Fibroblast of mammary gland (primary cell): ENCODE data around the gene MRC1.
A peak's percentile ranks its signal among the peaks of the same experiment; 100 is the strongest.

ENCODE experiments used
- DNase-seq: peaks from one replicate; pipeline ENCODE4 v3.0.0-alpha.2; 2010; ENCODE audit warnings: low read depth
- H3K4me3 ChIP-seq: 2 replicates; pipeline ENCODE4 v1.5.1; 2011; ENCODE audit warnings: low read depth, mild to moderate bottlenecking, low read length, moderate library complexity; ENCODE audit not compliant: control insufficient read depth
- TF ChIP-seq, protein P1 (sequence below): conservative IDR thresholded peaks from 2 replicates; pipeline ENCODE4 v1.5.1; 2011; ENCODE audit warnings: low read depth, low read length, inconsistent platforms; ENCODE audit not compliant: control insufficient read depth, insufficient read depth

MRC1 gene

DNA sequence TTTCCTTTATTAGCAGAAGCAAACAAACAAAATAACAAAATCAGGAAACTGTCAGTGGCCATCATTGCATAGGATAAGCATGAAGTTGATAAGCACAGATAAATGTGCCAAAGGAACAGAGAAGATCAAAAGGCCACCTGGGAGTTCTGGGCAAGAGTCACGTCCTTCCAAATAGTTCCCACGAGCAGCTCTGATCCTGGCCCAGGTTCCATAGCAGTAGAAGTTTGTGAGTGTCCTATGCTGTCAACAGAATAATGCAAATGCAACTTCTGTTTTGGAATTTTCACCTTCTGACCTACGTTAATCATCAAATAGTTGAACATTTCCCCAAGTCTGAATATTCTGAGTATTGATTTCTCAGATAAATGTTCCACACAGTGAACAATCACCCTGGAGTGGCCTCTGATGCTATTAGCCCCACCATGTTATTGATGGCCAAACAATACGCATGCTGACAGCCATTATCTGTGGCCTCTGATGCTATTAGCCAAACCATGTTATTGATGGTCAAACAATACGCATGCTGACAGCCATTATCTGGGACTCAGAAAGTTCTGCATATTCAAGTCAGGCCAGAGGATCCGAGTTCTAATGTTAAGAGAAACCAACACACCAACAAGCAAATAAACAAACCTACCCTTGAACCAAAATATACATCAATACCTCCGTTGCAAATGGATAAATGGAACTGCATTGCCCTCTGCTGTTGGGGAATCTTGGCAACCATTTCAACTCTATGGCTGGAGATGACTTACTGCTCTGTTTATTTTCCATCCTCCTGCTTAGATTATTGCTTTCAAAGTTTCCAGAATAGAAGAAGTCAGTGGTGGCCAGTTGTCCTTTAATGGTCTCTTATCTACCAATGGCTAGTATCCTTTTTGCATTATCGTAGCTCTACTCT is 63.3 kb downstream of the MRC1 start:
- no peak overlapping the region for H3K4me3 ChIP-seq
- TF ChIP-seq, protein P1, sequence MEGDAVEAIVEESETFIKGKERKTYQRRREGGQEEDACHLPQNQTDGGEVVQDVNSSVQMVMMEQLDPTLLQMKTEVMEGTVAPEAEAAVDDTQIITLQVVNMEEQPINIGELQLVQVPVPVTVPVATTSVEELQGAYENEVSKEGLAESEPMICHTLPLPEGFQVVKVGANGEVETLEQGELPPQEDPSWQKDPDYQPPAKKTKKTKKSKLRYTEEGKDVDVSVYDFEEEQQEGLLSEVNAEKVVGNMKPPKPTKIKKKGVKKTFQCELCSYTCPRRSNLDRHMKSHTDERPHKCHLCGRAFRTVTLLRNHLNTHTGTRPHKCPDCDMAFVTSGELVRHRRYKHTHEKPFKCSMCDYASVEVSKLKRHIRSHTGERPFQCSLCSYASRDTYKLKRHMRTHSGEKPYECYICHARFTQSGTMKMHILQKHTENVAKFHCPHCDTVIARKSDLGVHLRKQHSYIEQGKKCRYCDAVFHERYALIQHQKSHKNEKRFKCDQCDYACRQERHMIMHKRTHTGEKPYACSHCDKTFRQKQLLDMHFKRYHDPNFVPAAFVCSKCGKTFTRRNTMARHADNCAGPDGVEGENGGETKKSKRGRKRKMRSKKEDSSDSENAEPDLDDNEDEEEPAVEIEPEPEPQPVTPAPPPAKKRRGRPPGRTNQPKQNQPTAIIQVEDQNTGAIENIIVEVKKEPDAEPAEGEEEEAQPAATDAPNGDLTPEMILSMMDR: peak; percentile 50
- peak; percentile 52 for DNase-seq

DNA sequence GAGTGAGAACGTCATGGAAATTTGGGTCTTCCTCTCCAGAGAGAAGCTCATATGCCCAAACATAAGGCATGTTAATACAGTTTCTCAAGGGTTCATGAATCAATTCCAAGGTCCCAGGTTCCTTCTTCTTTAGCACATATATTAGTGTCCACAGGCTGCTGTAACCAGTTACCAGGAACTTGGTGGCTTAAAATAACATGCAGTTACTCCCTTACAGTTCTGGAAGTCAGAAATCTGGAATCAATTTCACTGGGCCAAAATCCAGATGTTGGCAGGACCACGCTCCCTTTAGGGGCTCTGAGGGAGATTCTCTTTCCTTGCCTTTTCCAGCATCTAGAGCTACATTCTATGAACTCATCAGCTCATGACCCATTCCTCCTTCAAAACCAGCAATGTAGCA is 64.8 kb downstream of the MRC1 start:
- TF ChIP-seq, protein P1: no peak
- peak; percentile 36 for DNase-seq
- no peak overlapping the region for H3K4me3 ChIP-seq

DNA sequence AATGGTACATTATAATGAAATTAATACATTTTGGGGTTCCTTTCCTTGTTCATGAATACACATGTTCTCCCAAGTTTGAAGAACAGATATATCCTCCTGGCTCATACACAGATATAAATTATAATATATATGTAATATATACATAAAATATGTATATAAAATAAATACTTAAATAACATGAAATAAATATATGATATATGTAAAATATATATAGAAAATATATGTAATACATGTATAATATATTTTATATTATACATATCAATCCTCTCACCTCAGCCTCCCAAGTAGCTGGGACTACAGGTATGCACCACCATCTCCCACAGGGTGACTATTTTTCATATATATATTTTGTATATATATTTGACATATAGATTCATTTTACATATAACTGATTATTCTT is 68.0 kb downstream of the MRC1 start:
- no peak for DNase-seq
- TF ChIP-seq, protein P1: no peak
- no peak overlapping the region for H3K4me3 ChIP-seq

DNA sequence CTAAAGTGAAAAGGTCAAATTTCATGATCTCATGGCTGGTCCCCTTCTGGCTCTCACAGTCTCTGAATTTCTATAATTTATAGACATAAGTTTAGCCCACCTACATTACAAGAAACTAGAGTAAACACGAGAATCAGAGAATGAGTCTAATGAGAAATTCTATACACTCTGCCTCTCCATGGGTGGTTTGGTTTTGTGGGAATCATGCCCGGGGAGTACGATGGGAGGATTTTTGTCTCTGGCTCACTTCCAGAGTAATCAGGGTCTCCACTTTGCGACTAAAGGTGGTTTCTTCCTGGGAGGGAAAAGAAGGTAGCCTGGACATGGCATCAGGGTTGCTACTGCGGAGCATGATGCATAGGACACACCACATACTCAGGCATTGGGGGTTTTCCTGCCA is 69.7 kb downstream of the MRC1 start:
- TF ChIP-seq, protein P1: no peak

DNA sequence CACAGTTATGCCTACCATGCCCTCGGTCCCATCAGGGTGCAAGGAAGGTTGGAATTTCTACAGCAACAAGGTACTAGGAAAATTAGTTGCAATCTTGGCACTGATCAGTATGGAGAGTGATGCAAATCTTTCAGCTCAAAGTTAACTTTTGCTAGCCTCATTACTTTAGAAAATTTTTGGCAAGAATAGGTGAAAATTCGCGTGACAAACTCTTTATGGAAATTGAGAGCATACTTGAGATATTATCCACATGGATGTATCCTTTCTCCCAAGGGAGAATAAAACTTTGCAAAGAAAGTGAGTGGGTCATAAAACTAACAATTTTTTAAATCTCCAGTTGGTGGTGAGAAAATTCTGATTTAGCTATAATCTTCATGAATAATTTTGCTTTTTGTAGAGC is 71.5 kb downstream of the MRC1 start:
- TF ChIP-seq, protein P1: no peak
- DNase-seq: peak; percentile 40
- no peak overlapping the region for H3K4me3 ChIP-seq

More for the DNA sequence above, 69.7 kb downstream of the MRC1 start:
- H3K4me3 ChIP-seq: no peak overlapping the region
- no peak for DNase-seq

DNA sequence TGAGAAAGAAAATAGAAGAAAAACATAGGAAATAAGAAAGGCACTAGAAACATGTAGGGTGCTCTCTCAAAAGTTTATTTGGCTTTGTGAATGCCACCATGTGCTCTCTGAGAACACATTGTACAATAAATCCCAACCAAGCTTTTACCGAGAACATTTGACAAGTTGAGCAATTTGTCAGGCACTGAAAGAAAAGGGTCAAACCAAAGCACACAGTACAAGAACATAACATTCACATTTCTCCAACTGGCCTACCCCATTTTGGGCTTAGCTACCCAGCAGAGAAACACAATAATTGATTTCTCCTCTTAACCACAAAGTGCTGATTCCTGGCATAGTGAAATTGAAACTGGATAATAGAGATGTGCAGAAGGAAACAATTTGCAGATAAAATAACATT is 73.4 kb downstream of the MRC1 start:
- no peak overlapping the region for H3K4me3 ChIP-seq
- peak; percentile 77 for DNase-seq
- TF ChIP-seq, protein P1: no peak
